GM12873 (cell line): ENCODE results near the gene SCUBE1.

Experiments
- TF ChIP-seq, protein P1 (sequence below): IDR thresholded peaks from 2 replicates; pipeline ENCODE4 v1.5.1; 2012; ENCODE audit warnings: low read depth, mild to moderate bottlenecking, moderate library complexity, low read length, control low read depth; ENCODE audit not compliant: insufficient read depth; ENCODE audit errors: missing control alignments

Gene SCUBE1

GRCh38 chr22:43209971-43210370, 133.2 kb downstream of the SCUBE1 start:
- TF ChIP-seq, protein P1, sequence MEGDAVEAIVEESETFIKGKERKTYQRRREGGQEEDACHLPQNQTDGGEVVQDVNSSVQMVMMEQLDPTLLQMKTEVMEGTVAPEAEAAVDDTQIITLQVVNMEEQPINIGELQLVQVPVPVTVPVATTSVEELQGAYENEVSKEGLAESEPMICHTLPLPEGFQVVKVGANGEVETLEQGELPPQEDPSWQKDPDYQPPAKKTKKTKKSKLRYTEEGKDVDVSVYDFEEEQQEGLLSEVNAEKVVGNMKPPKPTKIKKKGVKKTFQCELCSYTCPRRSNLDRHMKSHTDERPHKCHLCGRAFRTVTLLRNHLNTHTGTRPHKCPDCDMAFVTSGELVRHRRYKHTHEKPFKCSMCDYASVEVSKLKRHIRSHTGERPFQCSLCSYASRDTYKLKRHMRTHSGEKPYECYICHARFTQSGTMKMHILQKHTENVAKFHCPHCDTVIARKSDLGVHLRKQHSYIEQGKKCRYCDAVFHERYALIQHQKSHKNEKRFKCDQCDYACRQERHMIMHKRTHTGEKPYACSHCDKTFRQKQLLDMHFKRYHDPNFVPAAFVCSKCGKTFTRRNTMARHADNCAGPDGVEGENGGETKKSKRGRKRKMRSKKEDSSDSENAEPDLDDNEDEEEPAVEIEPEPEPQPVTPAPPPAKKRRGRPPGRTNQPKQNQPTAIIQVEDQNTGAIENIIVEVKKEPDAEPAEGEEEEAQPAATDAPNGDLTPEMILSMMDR: no peak

- TF ChIP-seq, protein P1: no peak
These were observed 133.7 kb downstream of the SCUBE1 start for GRCh38 chr22:43209523-43209890.

- TF ChIP-seq, protein P1: no peak
These were observed 134.3 kb downstream of the SCUBE1 start for GRCh38 chr22:43208703-43209522.

DNA sequence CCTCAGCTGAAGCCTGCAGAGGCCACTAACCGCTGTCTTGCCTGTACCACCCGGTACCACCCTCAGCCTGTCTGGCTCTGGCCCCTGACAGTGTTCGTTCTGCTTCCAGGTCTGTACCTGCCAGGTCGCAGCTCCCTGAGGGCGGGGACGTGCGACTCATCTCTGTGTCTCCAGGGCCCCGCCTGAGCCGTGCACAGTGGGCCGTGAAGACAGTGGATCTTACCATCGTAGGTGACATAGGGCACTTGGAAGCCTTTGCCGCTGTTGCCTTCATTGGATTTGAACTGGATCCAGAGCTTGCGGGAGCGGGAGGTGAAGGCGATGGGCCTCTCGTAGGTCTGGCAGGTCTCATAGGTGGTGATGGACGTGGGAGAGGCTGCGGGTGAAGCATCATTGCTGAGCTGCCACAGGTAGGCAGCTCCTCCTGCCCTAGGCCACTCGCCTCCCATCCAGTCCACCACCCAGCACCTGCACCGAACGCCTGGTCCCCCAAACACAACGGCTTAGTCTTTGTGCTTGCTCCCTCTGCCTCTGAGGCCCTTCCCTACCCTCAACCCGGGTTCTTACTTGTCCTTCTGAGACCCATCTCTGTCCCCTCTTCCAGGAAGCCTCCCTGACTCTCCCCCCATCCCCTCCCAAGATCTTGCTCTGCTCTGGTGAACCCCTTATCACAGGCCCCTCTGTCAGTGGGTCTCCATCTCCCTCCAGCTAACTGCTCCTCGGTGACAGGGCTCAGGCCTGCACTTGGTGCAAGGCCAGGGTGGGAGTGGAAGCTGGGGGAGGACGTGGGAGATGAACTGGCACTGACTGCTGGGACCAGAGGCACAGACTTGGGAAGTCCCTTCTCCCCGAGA, 135.1 kb downstream of the SCUBE1 start:
- TF ChIP-seq, protein P1: no peak

- TF ChIP-seq, protein P1: no peak
These were observed 135.8 kb downstream of the SCUBE1 start for GRCh38 chr22:43207386-43207785.

DNA sequence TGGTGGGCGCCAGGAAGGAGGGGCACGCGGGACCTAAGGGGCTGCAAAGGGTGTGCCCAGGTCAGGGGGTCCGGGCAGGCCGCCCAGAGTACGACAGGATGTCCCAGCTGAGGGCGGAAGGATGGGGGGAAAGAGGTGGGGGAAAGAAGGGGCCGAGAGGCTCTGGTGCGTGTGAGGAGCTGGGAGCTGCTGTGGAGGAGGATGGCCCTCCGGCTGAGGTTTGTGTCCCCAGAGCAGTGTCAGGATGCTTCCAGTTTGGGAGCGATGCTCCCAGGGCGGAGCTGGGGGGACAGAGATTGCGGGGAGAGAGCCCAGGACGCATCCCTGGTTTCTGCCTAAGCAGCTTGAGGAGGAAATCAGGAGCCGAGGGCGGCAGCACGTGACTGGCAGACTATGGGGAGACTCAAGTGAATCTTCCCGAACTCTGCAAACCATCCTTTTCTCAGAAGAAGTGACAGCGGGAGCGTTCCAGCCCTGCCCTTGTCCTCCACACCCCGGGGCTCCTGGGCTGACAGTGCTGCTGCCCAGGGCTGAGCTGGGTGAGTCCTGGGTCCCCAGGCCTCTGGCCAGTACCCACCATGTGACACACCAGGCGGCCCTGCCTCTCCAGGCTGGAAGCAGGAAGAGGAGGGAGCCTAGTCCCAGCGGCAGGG, 136.5 kb downstream of the SCUBE1 start:
- TF ChIP-seq, protein P1: no peak
